Activated naive CD4-positive, alpha-beta T cell treated with anti-CD3 and anti-CD28 coated beads, Interleukin-2, amount 50 U/mL, for 16 hours (primary cell): Measurements from ENCODE around the gene GFRA1.

Source experiments
- DNase-seq: peaks from one replicate; pipeline ENCODE4 v3.0.0-alpha.2; 2020

The GFRA1 gene

DNA sequence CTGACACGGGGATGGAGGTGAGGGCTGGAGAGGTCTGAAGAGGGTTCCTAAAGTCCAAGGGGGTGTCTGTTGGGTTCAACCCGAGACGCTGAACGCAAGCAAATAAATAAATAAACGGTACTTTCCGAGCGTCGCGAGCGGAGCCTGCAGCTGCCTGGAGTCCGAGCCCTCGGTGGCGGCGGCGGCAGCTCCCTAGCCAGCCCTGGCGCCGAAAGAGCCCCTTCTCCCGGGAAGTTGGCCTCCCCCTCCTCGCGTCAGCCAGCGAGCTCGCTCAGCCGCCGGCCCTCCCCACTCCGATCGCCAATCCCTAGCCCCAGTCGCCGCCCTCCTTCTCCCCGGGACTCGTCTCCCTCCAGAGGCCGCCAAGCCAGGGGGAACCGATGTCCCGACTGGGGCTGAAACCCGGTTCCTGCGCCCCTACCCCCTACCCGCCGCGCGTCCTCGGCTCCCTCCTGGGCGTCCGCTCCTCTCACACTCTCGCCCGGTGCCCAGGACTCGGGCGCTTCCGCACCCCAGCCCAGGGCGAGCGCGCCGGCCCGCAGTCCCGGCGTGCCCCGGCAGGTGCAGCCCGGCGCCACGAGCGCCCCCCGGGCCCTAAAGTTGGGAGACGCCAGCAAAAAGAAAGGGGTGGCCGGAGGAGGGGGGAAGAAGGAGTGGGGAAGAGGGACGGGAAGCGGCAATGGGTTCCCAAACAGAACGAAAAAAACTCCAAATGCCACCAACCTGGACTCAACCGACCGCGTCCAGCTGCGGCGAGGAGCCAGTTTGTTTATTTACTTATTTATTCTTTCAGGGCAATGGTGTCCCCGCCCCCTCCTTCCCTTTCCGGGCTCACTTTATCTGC lies at the start of gene GFRA1:
Gene GFRA1 (minus strand): TSS at position 767 of the 844 bp plus-strand sequence. CDS start 1,177 bp downstream, outside the sequence.
- no peak for DNase-seq

DNA sequence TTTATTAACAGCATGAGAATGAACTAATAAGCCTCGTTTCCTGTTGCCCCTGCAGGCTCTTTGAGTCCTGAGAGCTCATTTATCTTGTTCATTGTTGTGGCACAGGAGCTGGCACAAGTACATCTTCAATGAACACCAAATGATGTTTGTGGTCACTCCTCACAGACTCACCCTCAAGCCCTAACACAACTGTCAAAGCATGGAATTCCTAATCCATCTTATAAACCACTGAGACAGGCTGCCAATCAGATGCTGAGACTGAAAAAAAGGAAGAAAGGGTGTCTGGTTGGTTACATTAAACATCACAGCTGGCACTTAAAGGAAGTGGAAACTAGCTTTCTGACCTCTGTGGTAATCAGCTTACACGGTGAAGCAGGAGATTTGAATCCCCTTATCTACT lies 43.5 kb upstream of the GFRA1 start:
- no peak for DNase-seq

- no peak for DNase-seq
These were observed 39.5 kb upstream of the GFRA1 start for GRCh38 chr10:116312548-116312947.

DNA sequence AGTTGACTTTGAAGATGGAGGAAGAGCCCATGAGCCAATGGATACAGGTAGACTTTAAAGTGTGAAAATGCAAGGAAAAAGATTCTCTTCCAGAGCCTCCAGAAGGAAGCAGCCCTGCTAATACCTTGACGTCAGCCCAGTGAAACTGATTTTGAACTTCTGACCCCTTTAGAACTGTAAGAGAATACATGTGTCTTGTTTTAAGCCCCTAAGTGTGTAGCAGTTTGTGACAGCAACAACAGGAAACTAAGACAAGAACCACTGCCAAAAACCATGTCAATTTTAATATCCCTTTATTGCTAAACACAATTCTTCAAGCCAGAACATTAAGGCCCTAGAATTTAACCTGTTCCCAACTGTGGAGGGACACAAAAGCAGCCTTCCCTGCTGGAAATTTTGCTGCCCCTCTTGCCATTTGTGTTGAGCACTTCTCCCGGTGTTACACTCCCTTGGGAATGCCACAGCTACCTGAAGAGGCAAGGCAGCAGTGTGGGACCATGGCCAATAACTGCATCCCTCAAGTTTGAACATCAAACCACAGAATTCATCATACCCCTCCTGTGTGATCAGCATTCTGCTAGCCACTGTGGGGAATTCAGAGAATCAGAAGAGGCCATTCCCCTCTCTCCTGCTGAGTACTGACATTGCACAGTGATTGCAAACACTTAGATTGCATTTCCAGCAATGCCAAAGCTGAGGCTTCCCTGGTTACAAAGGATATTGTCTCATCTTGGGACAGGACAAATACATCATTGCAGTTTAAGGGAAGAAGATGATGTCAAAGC lies 38.9 kb upstream of the GFRA1 start:
- DNase-seq = no peak

DNA sequence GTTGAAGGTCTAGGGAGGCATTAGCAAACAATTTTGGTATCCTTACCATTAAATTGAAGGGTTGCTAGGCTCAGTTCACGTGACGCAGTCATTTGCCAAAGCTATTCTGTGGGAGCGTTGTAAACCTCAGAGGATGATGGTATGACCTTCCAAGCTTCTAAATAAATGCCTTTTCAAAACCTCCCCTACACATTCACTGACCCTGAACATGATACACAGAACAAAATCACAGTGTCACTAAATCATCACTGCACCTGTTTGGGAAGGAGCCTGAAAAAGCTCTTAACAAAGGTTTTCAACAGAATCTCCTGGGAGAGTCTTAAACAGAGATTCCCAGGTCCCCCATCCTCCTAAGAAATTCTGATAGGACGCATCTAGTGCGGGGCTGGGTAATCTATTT lies 38.0 kb upstream of the GFRA1 start:
- no peak for DNase-seq

GRCh38 chr10:116307455-116307854 lies 34.4 kb upstream of the GFRA1 start:
- no peak for DNase-seq

DNA sequence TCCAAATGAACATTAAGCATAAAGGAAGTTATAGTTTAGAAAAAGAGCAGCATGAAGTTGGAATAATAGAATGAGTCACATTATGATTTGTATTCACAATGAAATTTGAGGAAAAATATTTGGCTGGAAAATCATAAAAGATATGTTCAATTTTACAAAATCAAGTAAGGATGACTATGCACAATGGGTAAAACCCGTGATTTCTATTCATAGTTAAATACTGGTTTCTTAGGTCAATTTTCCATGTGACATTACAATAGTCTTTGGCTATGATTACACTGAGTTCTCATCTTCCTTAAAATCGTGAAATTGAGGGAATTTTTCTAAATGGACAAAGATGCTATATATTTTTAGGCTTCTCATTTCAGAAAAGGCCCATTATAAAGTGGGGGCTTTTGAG lies 33.8 kb upstream of the GFRA1 start:
- DNase-seq = no peak

DNA sequence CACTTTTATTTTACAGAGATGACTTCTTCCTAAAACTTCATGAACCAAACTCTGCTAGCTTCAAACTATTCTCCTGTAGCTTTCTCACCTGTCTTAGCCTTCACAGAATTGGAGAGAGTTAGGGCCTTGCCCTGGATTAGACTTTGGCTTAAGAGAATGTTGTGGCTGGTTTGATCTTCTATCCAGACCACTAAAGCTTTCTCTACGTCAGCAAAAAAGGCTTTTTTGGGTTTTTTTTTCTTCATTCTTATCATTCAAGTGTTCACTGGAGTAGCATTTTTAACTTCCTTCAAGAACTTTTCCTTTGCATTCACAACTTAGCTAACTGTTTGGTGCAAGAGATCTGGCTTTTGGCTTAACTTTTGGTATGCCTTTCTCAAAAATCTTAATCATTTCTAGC lies 31.9 kb upstream of the GFRA1 start:
- no peak for DNase-seq

GRCh38 chr10:116300542-116300941 lies 27.5 kb upstream of the GFRA1 start:
- DNase-seq = no peak

GRCh38 chr10:116298586-116298985 lies 25.6 kb upstream of the GFRA1 start:
- DNase-seq = no peak

DNA sequence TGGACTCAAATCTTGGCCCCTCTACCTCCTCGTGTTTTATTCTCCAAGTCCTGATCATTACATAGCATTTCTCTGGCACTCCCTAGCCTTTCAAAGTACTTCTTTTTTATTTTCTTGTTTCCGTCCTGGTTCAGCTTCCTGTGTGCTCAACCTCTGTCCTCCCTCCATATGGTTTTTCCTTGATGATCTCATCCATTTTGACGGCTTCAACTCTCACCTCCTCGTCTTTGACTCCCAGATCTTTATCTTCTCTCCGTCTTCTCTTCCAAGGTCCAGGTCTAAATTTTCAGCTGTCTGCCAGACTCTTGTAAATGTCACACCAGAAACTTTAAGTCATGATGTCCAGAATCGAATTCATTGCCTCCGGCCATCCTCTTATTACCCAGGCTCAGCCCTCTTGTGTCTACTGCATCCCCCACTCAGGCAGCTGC lies 23.3 kb upstream of the GFRA1 start:
- DNase-seq = no peak

DNA sequence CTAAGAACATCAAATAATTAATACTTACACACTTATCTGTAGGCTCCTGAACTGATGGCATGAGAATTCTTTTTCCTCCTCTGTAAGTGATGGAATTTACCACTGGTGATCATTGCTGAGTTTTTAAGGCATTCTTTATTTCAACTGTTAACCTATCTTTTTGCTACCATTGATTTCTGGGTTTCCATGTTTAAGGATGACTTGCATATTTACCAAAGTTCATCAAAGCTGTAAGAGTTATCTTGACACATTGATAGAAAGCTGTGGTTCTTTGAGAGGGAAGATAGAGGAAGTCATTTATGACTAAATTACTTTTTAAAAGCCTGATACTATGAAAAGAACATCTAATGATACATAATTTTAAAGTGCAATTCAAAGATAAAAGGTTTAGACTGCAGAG lies 19.5 kb upstream of the GFRA1 start:
- no peak for DNase-seq

DNA sequence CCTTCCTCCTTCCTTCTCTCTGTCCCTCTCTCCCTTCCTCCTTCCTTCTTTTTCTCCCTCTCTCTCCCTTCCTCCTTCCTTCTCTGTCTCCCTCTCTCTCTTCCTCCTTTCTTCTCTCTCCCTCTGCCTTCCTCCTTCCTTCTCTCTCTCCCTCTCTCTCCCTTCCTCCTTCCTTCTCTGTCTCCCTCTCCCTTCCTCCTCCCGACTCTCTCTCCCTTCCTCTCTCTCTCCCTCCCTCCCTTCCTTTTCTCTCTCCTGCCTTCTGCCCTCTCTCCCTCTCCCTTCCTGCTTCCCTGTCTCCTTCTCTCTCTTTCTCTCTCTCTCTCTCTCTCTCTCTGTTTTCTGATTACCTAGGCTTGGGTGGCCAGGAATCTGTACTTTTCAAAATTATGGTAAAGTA lies 16.6 kb upstream of the GFRA1 start:
- no peak for DNase-seq

DNA sequence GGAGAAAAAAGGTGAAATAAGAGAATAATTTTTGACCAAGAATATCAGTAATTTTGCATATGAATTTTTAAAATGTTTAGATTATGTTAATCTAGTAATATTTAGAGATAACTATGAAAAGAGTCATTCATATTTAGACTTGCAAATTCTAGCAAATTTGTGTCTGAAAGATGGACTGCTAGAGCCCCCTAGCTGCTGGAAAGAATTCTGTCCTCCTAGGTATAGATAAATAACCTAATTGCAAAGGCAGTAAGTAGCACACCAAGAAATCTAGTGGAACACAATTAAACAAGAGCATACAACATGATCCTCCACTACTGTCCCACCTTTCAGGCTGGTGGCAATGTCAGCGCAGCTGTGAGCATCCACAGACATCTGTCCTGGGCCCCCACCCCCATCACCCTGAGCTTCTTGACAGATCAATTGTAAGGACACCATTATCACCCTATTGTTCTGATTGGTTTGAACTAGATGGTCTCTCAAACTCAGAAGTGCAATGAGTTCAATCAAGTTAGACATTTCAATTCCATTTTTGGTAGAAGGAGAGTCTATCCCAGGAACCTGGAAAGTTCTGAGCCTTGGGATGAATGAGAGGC lies 15.0 kb upstream of the GFRA1 start:
- DNase-seq = no peak

- no peak for DNase-seq
These were observed 13.7 kb upstream of the GFRA1 start for GRCh38 chr10:116286626-116287200.

DNA sequence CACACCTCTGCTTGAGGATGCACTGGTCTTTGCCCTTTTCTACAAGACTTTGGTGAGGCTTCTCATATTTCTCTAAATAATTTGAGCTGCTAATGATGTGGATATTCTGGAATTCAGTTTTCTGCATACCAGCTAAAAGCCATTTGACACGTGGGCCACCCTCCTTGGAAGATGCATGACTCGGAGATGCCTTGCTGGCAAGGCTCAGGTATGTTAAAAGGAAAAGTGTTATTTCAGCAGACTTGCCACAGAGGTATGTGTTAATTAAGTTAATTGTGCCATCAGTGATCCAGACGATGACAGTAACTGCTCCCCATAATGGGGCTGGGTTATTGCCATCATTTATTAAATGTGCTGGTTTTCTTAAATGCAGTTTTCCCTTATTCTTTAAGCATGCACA lies 8.8 kb upstream of the GFRA1 start:
- DNase-seq = no peak

- DNase-seq = no peak
These were observed 5.8 kb upstream of the GFRA1 start for GRCh38 chr10:116278846-116279245.

DNA sequence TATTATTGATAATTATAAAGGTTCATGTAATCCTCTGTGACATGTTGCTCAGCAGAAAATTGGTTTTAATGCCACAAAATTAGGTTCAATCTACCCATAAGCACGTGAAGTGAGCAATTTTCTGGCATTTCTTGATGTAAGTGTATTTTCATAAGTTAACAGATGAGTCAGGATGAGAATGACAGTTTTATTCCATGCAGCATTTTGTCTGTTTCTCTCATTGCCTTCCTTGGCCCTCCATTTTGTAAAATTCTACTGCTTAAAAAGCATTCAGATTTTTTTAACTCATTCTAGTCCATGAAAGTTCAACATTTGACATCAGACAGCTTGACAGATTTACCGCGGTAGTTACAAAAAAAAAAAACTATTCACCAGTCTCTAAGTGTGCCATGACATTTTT lies 4.0 kb upstream of the GFRA1 start:
- DNase-seq = no peak

DNA sequence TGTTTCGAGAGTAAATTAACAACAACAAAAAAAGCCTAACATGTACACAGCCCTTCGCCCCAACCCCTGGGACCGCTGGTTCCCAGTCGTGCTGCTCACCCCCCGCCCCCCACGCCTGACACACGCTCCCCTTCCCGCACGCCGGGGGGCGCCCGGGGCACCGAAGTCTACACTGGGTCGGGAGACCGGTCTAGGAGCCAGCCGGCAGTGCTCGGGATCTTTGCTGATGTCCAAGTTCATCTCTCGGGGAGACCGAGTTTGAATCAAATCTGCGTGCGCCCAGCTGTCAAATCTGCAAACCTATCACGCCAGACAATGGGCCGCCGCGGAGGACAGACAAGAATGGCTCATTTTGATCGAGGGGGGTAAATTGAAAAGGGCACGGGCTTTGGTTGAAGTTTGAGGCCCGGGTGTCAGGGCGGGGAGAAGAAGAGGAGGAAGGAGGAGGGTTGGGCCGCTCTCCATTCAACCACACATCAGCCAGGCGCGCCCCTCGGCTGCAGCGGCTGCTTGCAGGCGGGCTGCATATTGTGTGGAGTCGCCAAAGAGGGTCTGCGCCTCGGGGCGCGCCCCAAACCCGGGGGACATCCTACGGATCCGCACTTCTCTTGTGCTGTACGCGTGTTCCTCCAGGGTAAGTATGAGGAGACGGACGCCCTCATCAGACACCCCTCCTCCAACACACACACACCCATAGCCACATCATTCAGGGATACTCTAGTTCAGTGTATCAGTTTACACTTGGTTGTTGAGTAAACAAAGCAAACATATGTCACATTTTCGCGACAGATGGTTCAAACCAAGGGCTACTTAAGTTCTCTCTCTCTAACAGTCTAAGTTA lies 1.3 kb upstream of the GFRA1 start:
- DNase-seq = no peak

- DNase-seq = no peak
These were observed 1.2 kb downstream of the GFRA1 start for GRCh38 chr10:116271593-116272439.

- DNase-seq = no peak
These were observed 2.0 kb downstream of the GFRA1 start for GRCh38 chr10:116270771-116271592.
